Stimulated activated naive CD8-positive, alpha-beta T cell treated with anti-CD3 and anti-CD28 coated beads, Interleukin-15, Interleukin-2, amounts not matched to agents 100 U/mL and 50 U/mL, for 24 hours (primary cell): ENCODE measurements around the gene WFDC12.

ENCODE experiments used
- ATAC-seq: fragments of 150-1000 bp; cut with Tn5 transposase; one replicate; pipeline ENCODE4 v1.10.0; 2021
- DNase-seq: peaks from one replicate; pipeline ENCODE4 v3.0.0; 2021

The WFDC12 gene

GRCh38 chr20:45114465-45115385 is 9.5 kb downstream of the WFDC12 start, which contains the start of gene WFDC5:
TSS of gene WFDC5 (minus strand) at chr20:45115174. CDS start at chr20:45115083, 91 bp downstream.
- DNase-seq: peak; percentile 27
- peak; percentile 54 for ATAC-seq

GRCh38 chr20:45113865-45114264 is 10.4 kb downstream of the WFDC12 start:
- ATAC-seq (no peak), DNase-seq (no peak)

GRCh38 chr20:45112754-45113153 is 11.5 kb downstream of the WFDC12 start:
- ATAC-seq (no peak), DNase-seq (no peak)

- no peak for ATAC-seq
Observed at GRCh38 chr20:45111799-45112471, 12.3 kb downstream of the WFDC12 start.

GRCh38 chr20:45111285-45111684 is 13.0 kb downstream of the WFDC12 start:
- ATAC-seq (no peak), DNase-seq (no peak)

More at GRCh38 chr20:45111799-45112471, 12.3 kb downstream of the WFDC12 start:
- DNase-seq: no peak

GRCh38 chr20:45110301-45110700 is 14.0 kb downstream of the WFDC12 start:
- no peak for ATAC-seq
- DNase-seq: no peak

- ATAC-seq (no peak), DNase-seq (no peak)
Observed at GRCh38 chr20:45109634-45110033, 14.6 kb downstream of the WFDC12 start.

- ATAC-seq: no peak
- DNase-seq: no peak
Observed at GRCh38 chr20:45105317-45105716, 18.9 kb downstream of the WFDC12 start.

GRCh38 chr20:45104786-45105185 is 19.5 kb downstream of the WFDC12 start:
- ATAC-seq (no peak), DNase-seq (no peak)

GRCh38 chr20:45103072-45103471 is 21.2 kb downstream of the WFDC12 start:
- ATAC-seq: no peak
- no peak for DNase-seq

GRCh38 chr20:45101333-45101850 is 22.9 kb downstream of the WFDC12 start:
- no peak for ATAC-seq
- no peak for DNase-seq

GRCh38 chr20:45100563-45101245 is 23.6 kb downstream of the WFDC12 start, which contains the start of gene KCNS1:
TSS of gene KCNS1 (minus strand) at chr20:45101127. CDS start at chr20:45099236, 1,891 bp downstream.
- DNase-seq (peak; percentile 14), ATAC-seq (no peak)

GRCh38 chr20:45098103-45098773 is 26.0 kb downstream of the WFDC12 start:
- DNase-seq: peak; percentile 27
- ATAC-seq: no peak

GRCh38 chr20:45097485-45098102 is 26.7 kb downstream of the WFDC12 start:
- no peak for ATAC-seq

GRCh38 chr20:45096781-45097180 is 27.5 kb downstream of the WFDC12 start:
- DNase-seq (no peak), ATAC-seq (no peak)

More at GRCh38 chr20:45097485-45098102, 26.7 kb downstream of the WFDC12 start:
- peak; percentile 50 for DNase-seq

GRCh38 chr20:45095805-45096238 is 28.4 kb downstream of the WFDC12 start:
- peak; percentile 66 for DNase-seq

GRCh38 chr20:45094864-45095574 is 29.2 kb downstream of the WFDC12 start:
- DNase-seq: no peak
- no peak for ATAC-seq

More at GRCh38 chr20:45095805-45096238, 28.4 kb downstream of the WFDC12 start:
- ATAC-seq: peak; percentile 50

- DNase-seq (no peak), ATAC-seq (no peak)
Observed at GRCh38 chr20:45094201-45094600, 30.1 kb downstream of the WFDC12 start.

GRCh38 chr20:45092898-45093297 is 31.4 kb downstream of the WFDC12 start:
- DNase-seq: no peak

GRCh38 chr20:45091366-45091765 is 32.9 kb downstream of the WFDC12 start:
- no peak for DNase-seq
- no peak for ATAC-seq

More at GRCh38 chr20:45092898-45093297, 31.4 kb downstream of the WFDC12 start:
- ATAC-seq: no peak
